Ecto neural progenitor cell (in vitro differentiated cells): Measurements from ENCODE around the gene KCNN1.
"Not testable (repeated sequence)": the region's sequence is repeated elsewhere in the genome, so short reads cannot be mapped to it uniquely, and the experiment has no call there.

Experiments
- DNase-seq: peaks from one replicate; pipeline ENCODE4 v3.0.0-alpha.2; 2018; ENCODE audit warnings: low spot score

The KCNN1 gene

GRCh38 chr19:18031401-18031800, 64.5 kb downstream of the KCNN1 start:
- DNase-seq = not testable (repeated sequence)

DNA sequence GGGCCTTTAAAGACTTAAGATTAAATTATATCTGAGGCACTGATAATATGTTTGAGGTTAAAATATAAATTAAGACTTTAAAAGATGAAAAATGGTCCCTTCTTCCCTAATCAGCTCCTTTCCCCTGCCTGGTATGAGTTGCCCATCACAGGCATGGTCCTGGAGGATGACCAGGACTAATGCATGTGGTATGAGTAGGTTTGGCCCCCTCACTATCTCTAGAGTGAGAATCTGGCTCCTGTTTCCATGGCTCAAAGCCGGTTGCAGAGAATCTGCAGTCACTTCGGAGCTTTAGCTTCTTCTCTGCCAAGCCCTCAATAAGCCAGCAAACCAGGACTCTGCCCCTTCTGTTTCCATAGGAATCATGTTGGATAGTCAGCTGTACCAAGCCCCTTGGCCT, 65.2 kb downstream of the KCNN1 start:
- not testable (repeated sequence) for DNase-seq

GRCh38 chr19:18041054-18041453, 74.1 kb downstream of the KCNN1 start:
- no peak for DNase-seq

GRCh38 chr19:18043676-18044075, 76.8 kb downstream of the KCNN1 start:
- no peak for DNase-seq

DNA sequence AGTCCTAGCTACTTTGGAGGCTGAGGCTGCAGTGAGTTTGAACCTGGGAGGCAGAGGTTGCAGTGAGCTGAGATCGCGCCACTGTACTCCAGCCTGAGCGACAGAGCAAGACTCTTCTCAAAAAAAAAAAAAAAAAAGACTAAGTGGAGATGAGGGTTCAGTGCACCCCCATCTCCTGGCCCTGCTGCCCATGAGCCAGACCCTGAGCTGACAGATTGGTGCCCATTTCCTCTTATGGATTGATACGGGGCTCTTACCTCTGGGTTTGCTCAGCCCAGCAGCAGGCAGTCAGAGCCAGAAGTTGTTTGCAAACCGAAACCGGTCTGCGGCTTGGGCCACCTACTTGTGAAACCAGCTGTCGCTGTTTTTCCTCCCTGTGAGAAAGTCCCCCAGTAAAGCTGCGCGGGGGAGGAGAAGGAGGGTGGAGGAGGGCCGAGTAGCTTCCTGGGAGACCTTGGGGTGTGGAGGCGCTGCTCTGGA, 78.0 kb downstream of the KCNN1 start:
- no peak for DNase-seq

DNA sequence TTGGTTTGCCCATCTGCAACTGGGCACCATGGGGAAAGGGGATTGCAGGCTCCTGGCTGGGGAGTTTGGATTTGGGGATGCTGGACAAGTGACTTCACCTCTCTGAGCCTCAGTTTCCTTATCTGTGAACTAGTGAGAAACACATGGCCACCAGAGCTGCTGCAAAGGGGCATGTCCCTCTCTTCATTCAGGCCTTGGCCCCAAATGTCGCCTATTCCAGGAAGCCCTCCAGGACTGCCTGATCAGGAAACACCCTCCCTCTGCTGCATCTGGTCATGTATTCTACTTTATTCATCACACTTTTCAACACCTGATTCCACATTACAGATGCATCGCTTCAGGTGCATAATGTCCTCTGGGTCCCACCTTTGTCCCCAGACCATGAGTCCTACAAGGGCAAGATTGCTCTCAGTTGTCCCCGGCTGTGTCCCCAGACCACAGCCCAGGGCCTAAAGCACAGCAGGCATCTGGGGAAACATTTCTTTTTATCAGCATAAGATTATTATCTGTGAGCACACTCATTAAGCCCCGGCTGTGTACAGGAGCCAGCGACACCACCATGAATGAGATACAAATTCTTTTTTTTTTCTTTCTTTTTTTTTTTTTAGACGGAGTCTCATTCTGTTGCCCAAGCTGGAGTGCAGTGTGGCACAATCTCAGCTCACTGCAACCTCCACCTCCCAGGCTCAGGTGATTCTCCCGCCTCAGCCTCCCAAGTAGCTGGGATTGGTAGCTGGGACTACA, 78.6 kb downstream of the KCNN1 start:
- no peak for DNase-seq

DNA sequence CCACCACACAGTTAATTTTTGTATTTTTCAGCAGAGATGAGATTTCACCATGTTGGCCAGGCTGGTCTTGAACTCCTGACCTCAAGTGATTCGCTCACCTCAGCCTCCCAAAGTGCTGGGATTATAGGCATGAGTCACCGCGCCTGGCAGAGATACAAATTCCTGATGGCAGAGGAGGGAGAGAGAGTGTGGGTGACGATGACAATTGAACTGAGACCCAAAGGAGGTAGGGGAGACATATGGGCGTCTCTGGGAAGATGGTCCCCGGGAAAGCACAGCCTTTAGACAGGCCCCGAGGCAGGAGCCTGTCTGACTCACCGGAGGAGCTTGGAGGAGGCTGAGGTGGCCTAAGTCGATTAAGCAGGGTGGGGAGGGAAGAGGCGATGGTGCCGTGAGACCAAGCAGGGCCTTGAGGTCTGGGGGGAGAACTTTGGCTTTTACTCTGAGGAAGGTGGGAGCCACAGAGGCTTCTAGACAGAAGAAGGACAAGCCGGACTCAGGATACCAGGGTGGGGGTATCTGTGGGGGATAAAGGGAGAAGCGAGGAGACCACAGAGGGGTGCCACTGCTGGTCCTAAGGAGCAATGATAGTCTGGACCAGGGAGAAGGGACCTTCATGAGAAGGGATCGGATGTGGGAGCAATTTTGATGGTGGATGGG, 79.3 kb downstream of the KCNN1 start:
- DNase-seq = no peak

GRCh38 chr19:18049385-18049784, 82.5 kb downstream of the KCNN1 start:
- DNase-seq = no peak
